Upper lobe of left lung (tissue), 6 donors: ENCODE measurements around the gene TRIM25. TPM values are rescaled to one million over a fixed set of nuclear protein-coding genes. Genes with fewer than 3 reads are reported as not detected.
A peak's percentile ranks its signal among the peaks of the same experiment; 100 is the strongest.

Experiments
- ATAC-seq, 2 donors: fragments of 200-7000 bp; cut with Tn5 transposase; one replicate each; pipeline ENCODE4 v1.9.1; 2022; ENCODE audit warnings: mild to moderate bottlenecking in 2 of 2, moderate library complexity in 2 of 2; ENCODE audit not compliant: low FRiP score in 2 of 2
- DNase-seq, 2 donors: peaks; one replicate each; pipeline ENCODE4 v3.0.0-alpha.2; 2019 to 2020
- H3K27ac ChIP-seq, 4 donors: fragments of 200-600 bp; sonication (generic); one replicate each; pipeline ENCODE4 v1.5.1; 2016 to 2019
- H3K27me3 ChIP-seq, 4 donors: fragments of 200-600 bp; sonication (generic); one replicate each; pipeline ENCODE4 v1.5.1; 2017 to 2019
- H3K36me3 ChIP-seq, 4 donors: fragments of 200-600 bp; sonication (generic); one replicate each; pipeline ENCODE4 v1.5.1; 2016 to 2019
- H3K4me1 ChIP-seq, 4 donors: fragments of 200-600 bp; sonication (generic); one replicate each; pipeline ENCODE4 v1.5.1; 2018 to 2019
- H3K4me3 ChIP-seq, 4 donors: fragments of 200-600 bp; sonication (generic); one replicate each; pipeline ENCODE4 v1.5.1; 2017 to 2019; ENCODE audit warnings: mild to moderate bottlenecking in 2 of 4, moderate library complexity in 1 of 4
- H3K9me3 ChIP-seq, 4 donors: fragments of 200-600 bp; sonication (generic); one replicate each; pipeline ENCODE4 v1.5.1; 2018 to 2019
- CTCF ChIP-seq, 6 experiments: fragments of 450-650 bp in 4 of 6; fragments of 200-600 bp in 2 of 6; sonication (generic) in 2 of 6; IDR thresholded peaks; one replicate each; pipeline ENCODE4 v1.5.1; 2016 to 2019; ENCODE audit warnings: antibody characterized with exemption in 6 of 6
- EP300 ChIP-seq, 4 donors: sonication (generic); formaldehyde crosslinking; IDR thresholded peaks; one replicate each; pipeline ENCODE4 v1.5.1; 2017; ENCODE audit warnings: antibody characterized with exemption in 4 of 4, control low read depth in 2 of 4
- POLR2A ChIP-seq, 4 donors: fragments of 450-650 bp; IDR thresholded peaks; one replicate each; pipeline ENCODE4 v1.5.1; 2016 to 2017; ENCODE audit warnings: antibody characterized with exemption in 4 of 4, mild to moderate bottlenecking in 2 of 4
- POLR2AphosphoS5 ChIP-seq, 2 donors: sonication (generic); formaldehyde crosslinking; IDR thresholded peaks; one replicate each; pipeline ENCODE4 v1.5.1; 2017; ENCODE audit warnings: antibody characterized with exemption in 2 of 2
- WGBS, 2 donors: methylation state at CpG; one replicate each; pipeline ENCODE4 v1.1.5; 2017 to 2018; 5-methylcytosine and 5-hydroxymethylcytosine counted together
- total RNA-seq, 6 donors: library from RNA; depleted of rRNA in 4 of 6; stranded (reverse); fragments of >200 nt in 4 of 6; gene quantifications; one replicate each; pipeline versions ENCODE4 v1.1.0 to v1.2.1, GENCODE V29; 2016 to 2021
- donor health status: DM: no; HTN: no; CAD: no; lungs with moderate emphysema.
- donor health status: DM: no; HTN: yes; CAD: no; lungs with severe emphysema.

Gene TRIM25
- total RNA-seq, 6 donors from 2014 or later = 66.7 to 294 (median 83.0) TPM

GRCh38 chr17:56910509-56911235, 3.2 kb downstream of the TRIM25 start:
- H3K27ac ChIP-seq = peak overlapping the region; percentile 67 to 97 (median 96)
- 80 to 82% methylated on average over 5 to 6 of the region's 7 CpGs for WGBS, 2 donors
- TF ChIP-seq EP300 (IDR thresholded peaks at IDR 0.05) = no peak
- TF ChIP-seq POLR2A (IDR thresholded peaks at IDR 0.05) = no peak
- no peak for TF ChIP-seq CTCF (IDR thresholded peaks at IDR 0.05)
- no peak for TF ChIP-seq POLR2AphosphoS5 (IDR thresholded peaks at IDR 0.05)
- H3K27me3 ChIP-seq = no peaks in the 10 kb centered on the region
- no peak for ATAC-seq
- DNase-seq = no peak
- H3K4me3 ChIP-seq = peak overlapping the region in 2 of 4 donors; percentile 72 to 78
- H3K9me3 ChIP-seq = no peaks in the 10 kb centered on the region
- H3K4me1 ChIP-seq = peaks cover 44 to 64% (median 55%) of the 10 kb centered on the region in 4 donors
- H3K36me3 ChIP-seq = peaks cover 21 to 34% (median 25%) of the 10 kb centered on the region in 4 donors

GRCh38 chr17:56909742-56910508, 3.9 kb downstream of the TRIM25 start:
- no peak for TF ChIP-seq CTCF (IDR thresholded peaks at IDR 0.05)
- TF ChIP-seq POLR2AphosphoS5 (IDR thresholded peaks at IDR 0.05) = peak; percentile 16 to 72
- peak in 2 of 4 donors; percentile 25 to 81 for TF ChIP-seq EP300 (IDR thresholded peaks at IDR 0.05)
- peak in 2 of 4 donors; percentile 16 to 59 for TF ChIP-seq POLR2A (IDR thresholded peaks at IDR 0.05)
- ATAC-seq (peak in 1 of 2 donors; percentile 16), DNase-seq (peak in 1 of 2 donors; percentile 73)
- peak overlapping the region in 2 of 4 donors; percentile 72 to 78 for H3K4me3 ChIP-seq
- H3K36me3 ChIP-seq = peaks cover 24 to 41% (median 32%) of the 10 kb centered on the region in 4 donors
- 35 to 40% methylated on average over 6 of the region's 6 CpGs for WGBS, 2 donors
- H3K9me3 ChIP-seq = no peaks in the 10 kb centered on the region
- H3K27me3 ChIP-seq = no peaks in the 10 kb centered on the region
- peaks cover 36 to 57% (median 48%) of the 10 kb centered on the region in 4 donors for H3K4me1 ChIP-seq
- peak overlapping the region; percentile 67 to 97 (median 96) for H3K27ac ChIP-seq

GRCh38 chr17:56908001-56908542, 5.8 kb downstream of the TRIM25 start:
- whole genome bisulfite sequencing, 2 donors = 39 to 59% methylated on average over 9 of the region's 9 CpGs
- Histone ChIP-seq H3K4me1 (peaks cover 35 to 56% (median 46%) of the 10 kb centered on the region in 4 donors), H3K4me3 (no peak overlapping the region), H3K36me3 (peaks cover 38 to 60% (median 50%) of the 10 kb centered on the region in 4 donors), H3K9me3 (no peaks in the 10 kb centered on the region), H3K27ac (peak overlapping the region; percentile 31 to 97 (median 68)), H3K27me3 (no peaks in the 10 kb centered on the region)
- ATAC-seq = peak; percentile 73 to 82
- DNase-seq = peak; percentile 76 to 87
- TF ChIP-seq CTCF (IDR thresholded peaks at IDR 0.05) = no peak
- peak in 1 of 2 donors; percentile 19 for TF ChIP-seq POLR2AphosphoS5 (IDR thresholded peaks at IDR 0.05)
- TF ChIP-seq POLR2A (IDR thresholded peaks at IDR 0.05) = no peak
- TF ChIP-seq EP300 (IDR thresholded peaks at IDR 0.05) = no peak

GRCh38 chr17:56903560-56903959, 10.3 kb downstream of the TRIM25 start:
- 85 to 87% methylated on average over 4 to 5 of the region's 5 CpGs for WGBS, 2 donors
- DNase-seq = no peak
- Histone ChIP-seq H3K27me3 (no peaks in the 10 kb centered on the region), H3K4me3 (no peak overlapping the region), H3K27ac (no peak overlapping the region), H3K36me3 (peaks cover 50 to 100% (median 95%) of the 10 kb centered on the region in 4 donors), H3K4me1 (peaks cover 2 to 20% (median 11%) of the 10 kb centered on the region in 4 donors), H3K9me3 (no peaks in the 10 kb centered on the region)
- ATAC-seq = no peak
- TF ChIP-seq POLR2AphosphoS5 (IDR thresholded peaks at IDR 0.05) = no peak
- no peak for TF ChIP-seq EP300 (IDR thresholded peaks at IDR 0.05)
- no peak for TF ChIP-seq POLR2A (IDR thresholded peaks at IDR 0.05)
- no peak for TF ChIP-seq CTCF (IDR thresholded peaks at IDR 0.05)
